ENCODE data around the gene RGS16. TPM values are rescaled to one million over a fixed set of nuclear protein-coding genes. Genes with fewer than 3 reads are reported as not detected.

RGS16 gene
- total RNA-seq, 1 experiment from 2014 or later, result 6.5 TPM

DNA sequence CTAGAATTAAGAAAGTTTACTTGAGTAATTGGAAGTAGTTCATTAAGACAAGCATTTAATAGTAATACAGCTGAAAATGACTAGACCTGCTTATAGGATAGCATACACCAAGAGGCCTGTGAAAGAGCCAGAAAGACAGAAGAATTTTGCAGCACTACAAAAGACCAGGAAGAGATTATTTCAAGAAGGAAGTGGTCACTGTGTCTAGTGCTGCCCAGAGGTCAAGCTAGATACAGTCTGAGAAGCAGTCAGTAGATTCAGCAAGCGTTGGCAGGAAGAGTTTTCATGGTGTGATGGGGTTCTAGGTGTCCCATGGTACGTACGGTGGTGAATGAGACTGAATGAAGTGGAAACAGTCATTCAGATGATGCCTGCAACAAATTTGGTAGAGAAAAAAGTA, 48.7 kb upstream of the RGS16 start:
- Histone ChIP-seq H3K9me2 (ENCODE audit: insufficient read depth) (no peaks in the 10 kb centered on the region), H3K4me3 (replicated peaks in 1 of 2; ENCODE audit: low read depth in 1 of 2, low read length in 2 of 2) (no peak overlapping the region), H3K9ac (ENCODE audit: low read length) (no peak overlapping the region), H3K27me3 (ENCODE audit: insufficient read depth, low read length) (no peaks in the 10 kb centered on the region), H4K20me1 (ENCODE audit: insufficient read depth) (no peaks in the 10 kb centered on the region), H3K9me3 (ENCODE audit: control insufficient read depth in 1 of 2, insufficient read depth in 1 of 2, low read depth in 1 of 2, low read length in 2 of 2) (no peaks in the 10 kb centered on the region), H3K4me2 (ENCODE audit: low read length) (no peak overlapping the region), H3K27ac (ENCODE audit: low read depth, low read length) (no peak overlapping the region), H2AFZ (ENCODE audit: low read depth, low read length, poor library complexity, severe bottlenecking) (no peak overlapping the region), H3K36me3 (ENCODE audit: control insufficient read depth in 1 of 2, insufficient read depth in 2 of 2, low read length in 2 of 2) (no peaks in the 10 kb centered on the region), H3K4me1 (ENCODE audit: control insufficient read depth in 1 of 2, insufficient read depth in 2 of 2, low read length in 2 of 2) (no peaks in the 10 kb centered on the region), H3K79me2 (ENCODE audit: insufficient read depth, low read length) (no peaks in the 10 kb centered on the region)
- DNase-seq (ENCODE audit: low read depth, low spot score) (no peak), ATAC-seq (no peak)
- no TSS peak for BruUV-seq (replicated peaks)
- intact Hi-C loops (cut with micrococcal nuclease), result no loop called here
- ChIA-PET CTCF (no interaction called here), RAD21 (ENCODE audit: low non-redundant PET in 1 of 2, low total read pairs in 2 of 2, uncharacterized antibody in 2 of 2, unreplicated experiment in 2 of 2) (no interaction called here), POLR2A (no interaction called here)
- TF ChIP-seq SP1 (IDR thresholded peaks at IDR 0.05; ENCODE audit: low read depth) (no peak), EZH2phosphoT487 (IDR thresholded peaks at IDR 0.05; ENCODE audit: borderline replicate concordance) (no peak), ELF1 (IDR thresholded peaks at IDR 0.05; ENCODE audit: borderline replicate concordance, low read depth) (no peak), SRF (IDR thresholded peaks at IDR 0.05; ENCODE audit: low read depth) (no peak), CBX3 (IDR thresholded peaks at IDR 0.05; ENCODE audit: low read depth) (no peak), CEBPB (IDR thresholded peaks at IDR 0.05; ENCODE audit: low read depth) (no peak), POLR2A (IDR thresholded peaks at IDR 0.05; ENCODE audit: borderline replicate concordance, extremely low read depth, insufficient read depth, insufficient read length) (no peak), EZH2 (IDR thresholded peaks at IDR 0.05) (no peak), YY1 (IDR thresholded peaks at IDR 0.05; ENCODE audit: extremely low read depth, insufficient replicate concordance, low read depth, low read length) (no peak)
- TF ChIP-seq, protein P1, sequence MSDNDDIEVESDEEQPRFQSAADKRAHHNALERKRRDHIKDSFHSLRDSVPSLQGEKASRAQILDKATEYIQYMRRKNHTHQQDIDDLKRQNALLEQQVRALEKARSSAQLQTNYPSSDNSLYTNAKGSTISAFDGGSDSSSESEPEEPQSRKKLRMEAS (IDR thresholded peaks at IDR 0.05), result no peak
- TF ChIP-seq, protein P2, sequence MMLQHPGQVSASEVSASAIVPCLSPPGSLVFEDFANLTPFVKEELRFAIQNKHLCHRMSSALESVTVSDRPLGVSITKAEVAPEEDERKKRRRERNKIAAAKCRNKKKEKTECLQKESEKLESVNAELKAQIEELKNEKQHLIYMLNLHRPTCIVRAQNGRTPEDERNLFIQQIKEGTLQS (IDR thresholded peaks at IDR 0.05), result no peak
- TF ChIP-seq, protein P3, sequence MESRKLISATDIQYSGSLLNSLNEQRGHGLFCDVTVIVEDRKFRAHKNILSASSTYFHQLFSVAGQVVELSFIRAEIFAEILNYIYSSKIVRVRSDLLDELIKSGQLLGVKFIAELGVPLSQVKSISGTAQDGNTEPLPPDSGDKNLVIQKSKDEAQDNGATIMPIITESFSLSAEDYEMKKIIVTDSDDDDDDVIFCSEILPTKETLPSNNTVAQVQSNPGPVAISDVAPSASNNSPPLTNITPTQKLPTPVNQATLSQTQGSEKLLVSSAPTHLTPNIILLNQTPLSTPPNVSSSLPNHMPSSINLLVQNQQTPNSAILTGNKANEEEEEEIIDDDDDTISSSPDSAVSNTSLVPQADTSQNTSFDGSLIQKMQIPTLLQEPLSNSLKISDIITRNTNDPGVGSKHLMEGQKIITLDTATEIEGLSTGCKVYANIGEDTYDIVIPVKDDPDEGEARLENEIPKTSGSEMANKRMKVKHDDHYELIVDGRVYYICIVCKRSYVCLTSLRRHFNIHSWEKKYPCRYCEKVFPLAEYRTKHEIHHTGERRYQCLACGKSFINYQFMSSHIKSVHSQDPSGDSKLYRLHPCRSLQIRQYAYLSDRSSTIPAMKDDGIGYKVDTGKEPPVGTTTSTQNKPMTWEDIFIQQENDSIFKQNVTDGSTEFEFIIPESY (IDR thresholded peaks at IDR 0.05; ENCODE audit: extremely low read depth, insufficient replicate concordance, low read length), result no peak
- TF ChIP-seq, protein P4, sequence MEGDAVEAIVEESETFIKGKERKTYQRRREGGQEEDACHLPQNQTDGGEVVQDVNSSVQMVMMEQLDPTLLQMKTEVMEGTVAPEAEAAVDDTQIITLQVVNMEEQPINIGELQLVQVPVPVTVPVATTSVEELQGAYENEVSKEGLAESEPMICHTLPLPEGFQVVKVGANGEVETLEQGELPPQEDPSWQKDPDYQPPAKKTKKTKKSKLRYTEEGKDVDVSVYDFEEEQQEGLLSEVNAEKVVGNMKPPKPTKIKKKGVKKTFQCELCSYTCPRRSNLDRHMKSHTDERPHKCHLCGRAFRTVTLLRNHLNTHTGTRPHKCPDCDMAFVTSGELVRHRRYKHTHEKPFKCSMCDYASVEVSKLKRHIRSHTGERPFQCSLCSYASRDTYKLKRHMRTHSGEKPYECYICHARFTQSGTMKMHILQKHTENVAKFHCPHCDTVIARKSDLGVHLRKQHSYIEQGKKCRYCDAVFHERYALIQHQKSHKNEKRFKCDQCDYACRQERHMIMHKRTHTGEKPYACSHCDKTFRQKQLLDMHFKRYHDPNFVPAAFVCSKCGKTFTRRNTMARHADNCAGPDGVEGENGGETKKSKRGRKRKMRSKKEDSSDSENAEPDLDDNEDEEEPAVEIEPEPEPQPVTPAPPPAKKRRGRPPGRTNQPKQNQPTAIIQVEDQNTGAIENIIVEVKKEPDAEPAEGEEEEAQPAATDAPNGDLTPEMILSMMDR (IDR thresholded peaks at IDR 0.05 in 2 of 3, conservative IDR thresholded peaks at IDR 0.05 in 1 of 3; ENCODE audit: borderline replicate concordance in 1 of 3, insufficient read depth in 1 of 3, low read depth in 2 of 3, low read length in 2 of 3), result no peak

Measured in HCT116 (cell line).